ENCODE results near the gene CHSY1. TPM values are rescaled to one million over a fixed set of nuclear protein-coding genes. Genes with fewer than 3 reads are reported as not detected.

CHSY1 gene
- total RNA-seq, 4 donors from 2014 or later: 19.2 to 36.8 (median 28.1) TPM

- no peak for TF ChIP-seq CTCF (IDR thresholded peaks at IDR 0.05; ENCODE audit: low read depth)
Measured at GRCh38 chr15:101239724-101240136, 12.1 kb downstream of the CHSY1 start.

DNA sequence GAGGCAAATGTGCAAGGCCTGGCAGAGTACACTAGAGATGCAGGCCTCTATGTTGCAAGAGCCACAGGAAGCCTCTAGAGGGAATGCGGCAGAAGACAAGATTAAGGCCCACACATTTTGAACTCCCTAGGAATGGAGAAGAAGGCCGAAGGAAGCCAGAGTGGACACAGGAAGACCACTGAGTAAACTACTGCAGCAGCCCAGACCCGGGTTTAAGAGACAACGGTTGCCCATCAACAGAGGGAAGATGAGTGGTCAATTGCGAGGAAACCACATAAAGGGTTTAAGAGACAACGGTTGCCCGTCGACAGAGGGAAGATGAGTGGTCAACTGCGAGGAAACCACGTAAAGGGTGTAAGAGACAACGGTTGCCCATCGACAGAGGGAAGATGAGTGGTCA is 14.6 kb downstream of the CHSY1 start:
- no peak for TF ChIP-seq CTCF (IDR thresholded peaks at IDR 0.05; ENCODE audit: low read depth)

DNA sequence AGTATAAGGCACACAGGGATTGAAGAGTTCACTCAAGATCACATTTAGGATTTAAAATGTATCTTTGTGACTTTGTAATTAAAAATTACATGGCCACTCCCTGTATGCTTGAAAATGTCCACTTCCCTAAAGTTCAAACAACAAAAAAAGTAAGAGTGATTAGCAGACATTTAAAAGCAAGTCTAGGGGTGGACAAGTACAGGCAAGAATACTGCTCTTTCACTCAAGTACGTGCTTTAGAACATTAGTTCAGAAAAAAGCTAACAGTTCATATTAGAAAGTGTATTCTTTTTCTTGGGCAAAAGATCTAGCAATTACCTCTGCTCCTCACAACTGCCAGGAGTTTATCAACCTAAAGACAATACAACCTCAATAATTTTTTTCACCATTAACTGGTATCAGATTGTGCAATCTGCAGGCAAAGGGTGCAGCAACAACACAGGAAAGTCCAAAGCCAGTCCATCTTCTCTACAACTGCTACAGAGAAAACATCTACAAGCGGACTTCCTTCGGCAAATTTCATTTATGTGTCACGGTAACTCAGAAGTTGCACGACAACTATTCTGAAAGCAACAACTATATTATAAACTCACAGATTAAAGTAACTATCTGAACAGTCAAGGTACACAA is 18.1 kb downstream of the CHSY1 start:
- TF ChIP-seq CTCF (IDR thresholded peaks at IDR 0.05; ENCODE audit: low read depth): no peak

GRCh38 chr15:101232677-101233076 is 19.2 kb downstream of the CHSY1 start:
- no peak for TF ChIP-seq CTCF (IDR thresholded peaks at IDR 0.05; ENCODE audit: low read depth)

- no peak for TF ChIP-seq CTCF (IDR thresholded peaks at IDR 0.05; ENCODE audit: low read depth)
Measured at GRCh38 chr15:101228313-101228712, 23.5 kb downstream of the CHSY1 start.

DNA sequence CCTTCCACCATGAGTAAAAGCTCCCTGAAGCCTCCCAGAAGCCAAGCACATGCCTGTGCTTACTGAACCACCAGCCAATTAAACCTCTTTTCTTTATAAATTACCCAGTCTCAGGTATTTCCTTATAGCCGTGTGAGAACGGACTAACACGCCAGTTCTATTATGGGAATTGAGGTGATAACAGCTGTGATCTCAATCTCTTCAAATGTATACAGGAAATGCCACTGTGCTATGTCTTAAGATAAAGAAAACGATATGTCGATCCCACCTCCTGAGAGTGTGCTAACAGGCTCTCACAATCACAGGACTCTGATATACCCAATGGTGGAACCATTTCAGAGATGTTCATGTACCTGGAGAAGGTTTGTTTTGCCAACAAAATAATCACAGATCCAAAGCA is 26.2 kb downstream of the CHSY1 start:
- no peak for TF ChIP-seq CTCF (IDR thresholded peaks at IDR 0.05; ENCODE audit: low read depth)

- TF ChIP-seq CTCF (IDR thresholded peaks at IDR 0.05; ENCODE audit: low read depth): no peak
Measured at GRCh38 chr15:101221902-101222301, 29.9 kb downstream of the CHSY1 start.
